ENCODE data around the gene HSD17B10.
"Not testable (repeated sequence)": the region's sequence is repeated elsewhere in the genome, so short reads cannot be mapped to it uniquely, and the experiment has no call there.

The HSD17B10 gene

GRCh38 chrX:53433651-53434639 is at the start of gene HSD17B10:
HSD17B10 (minus strand) TSS chrX:53434370; CDS start chrX:53434345, 25 bp downstream.
- DNase-seq (ENCODE audit: low read depth in 3 of 3, low spot score in 1 of 3): peak; percentile 54 to 69 (median 62)

DNA sequence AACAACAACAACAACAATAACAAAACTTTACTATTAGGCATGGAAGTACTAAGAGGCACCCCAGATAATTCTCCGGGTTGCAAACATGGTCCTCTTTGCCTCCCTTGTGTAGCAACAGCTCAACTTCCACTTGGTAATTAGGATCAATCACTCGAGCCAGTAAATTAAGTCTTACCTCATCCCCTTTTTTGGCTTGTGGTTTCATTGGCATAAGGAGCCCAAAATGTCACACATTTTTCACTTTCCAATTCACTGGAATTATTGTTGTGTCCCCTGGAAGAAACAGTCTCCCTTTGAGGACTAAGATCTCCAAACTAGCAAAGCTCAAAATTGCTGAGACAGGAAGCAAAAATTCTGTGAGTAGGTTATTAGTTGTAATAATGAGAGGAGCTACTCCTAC is 49.2 kb upstream of the HSD17B10 start:
- DNase-seq (ENCODE audit: low read depth in 3 of 3, low spot score in 1 of 3): no peak

DNA sequence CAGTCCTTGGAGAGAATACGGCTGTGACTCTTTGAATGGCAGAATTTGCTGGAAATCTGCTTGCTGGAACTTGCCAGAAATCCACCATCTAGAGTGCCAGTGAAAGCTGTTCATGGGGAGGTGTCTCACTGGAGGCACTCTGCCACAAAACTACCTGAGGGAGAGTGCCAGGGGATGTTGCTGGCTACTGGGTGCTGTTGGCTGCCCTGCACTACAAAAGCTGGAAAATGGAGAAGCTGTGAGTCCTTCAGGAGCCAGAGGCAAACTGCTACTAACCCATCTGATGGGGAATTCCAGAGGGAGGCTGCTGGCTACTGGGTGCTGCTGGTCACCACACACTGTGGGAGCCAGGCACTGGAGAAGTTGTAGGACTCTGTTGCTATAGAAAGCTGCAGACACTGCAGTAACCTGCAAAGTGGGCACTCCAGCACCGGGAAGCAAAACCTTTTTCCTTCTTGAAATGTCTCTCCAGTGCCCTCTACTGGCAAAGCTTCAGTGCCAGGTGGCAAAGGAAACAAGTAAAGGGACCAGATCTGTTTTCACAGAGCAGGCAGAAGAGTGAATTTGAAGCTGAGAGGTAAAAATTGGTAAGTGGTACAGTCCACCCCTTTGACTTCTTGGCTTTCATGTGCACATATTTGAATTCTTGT is 47.8 kb upstream of the HSD17B10 start:
- peak in 1 of 3 donors; percentile 12 for DNase-seq (ENCODE audit: low read depth in 3 of 3, low spot score in 1 of 3)

GRCh38 chrX:53481093-53481492 is 46.9 kb upstream of the HSD17B10 start:
- DNase-seq (ENCODE audit: low read depth in 3 of 3, low spot score in 1 of 3): no peak

GRCh38 chrX:53479301-53479700 is 45.1 kb upstream of the HSD17B10 start:
- DNase-seq (ENCODE audit: low read depth in 3 of 3, low spot score in 1 of 3): no peak

DNA sequence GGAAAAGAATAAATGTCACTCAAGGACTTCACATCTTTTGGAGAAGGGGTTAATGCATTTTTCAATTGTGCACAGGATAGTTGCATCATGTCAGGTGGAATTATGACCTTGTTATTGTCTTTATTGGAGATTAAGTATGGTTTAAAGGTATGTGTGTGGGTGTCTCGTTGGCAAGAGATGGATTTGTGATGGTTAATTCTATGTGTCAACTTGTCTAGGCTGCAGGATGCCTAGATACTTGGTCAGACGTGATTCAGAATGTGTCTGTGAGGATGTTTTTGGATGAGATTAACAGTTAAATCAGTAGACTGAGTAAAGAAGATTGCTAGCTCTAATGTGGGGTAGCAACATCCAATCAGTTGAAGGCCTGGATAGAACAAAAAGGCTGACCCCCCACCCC is 42.2 kb upstream of the HSD17B10 start:
- no peak for DNase-seq (ENCODE audit: low read depth in 3 of 3, low spot score in 1 of 3)

DNA sequence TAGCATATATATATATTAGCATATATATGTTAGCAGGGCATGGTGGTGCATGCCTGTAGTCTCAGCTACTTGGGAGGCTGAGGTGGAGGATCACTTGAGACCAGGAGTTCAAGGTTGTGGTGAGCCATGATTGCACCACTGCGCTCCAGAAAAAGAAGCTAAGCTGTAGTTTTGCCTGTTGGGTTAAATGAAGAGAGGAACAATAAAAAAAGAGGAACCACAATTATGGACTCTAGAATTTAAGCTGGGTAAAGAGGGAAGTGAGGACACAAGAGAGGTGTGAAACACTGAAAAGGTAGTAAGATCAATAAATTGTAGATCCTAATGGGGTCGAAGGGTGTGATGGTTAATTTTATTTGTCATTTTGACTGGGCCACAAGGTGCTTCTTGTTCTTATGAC is 40.5 kb upstream of the HSD17B10 start:
- no peak for DNase-seq (ENCODE audit: low read depth in 3 of 3, low spot score in 1 of 3)

GRCh38 chrX:53471346-53471745 is 37.2 kb upstream of the HSD17B10 start:
- DNase-seq (ENCODE audit: low read depth in 3 of 3, low spot score in 1 of 3): no peak

DNA sequence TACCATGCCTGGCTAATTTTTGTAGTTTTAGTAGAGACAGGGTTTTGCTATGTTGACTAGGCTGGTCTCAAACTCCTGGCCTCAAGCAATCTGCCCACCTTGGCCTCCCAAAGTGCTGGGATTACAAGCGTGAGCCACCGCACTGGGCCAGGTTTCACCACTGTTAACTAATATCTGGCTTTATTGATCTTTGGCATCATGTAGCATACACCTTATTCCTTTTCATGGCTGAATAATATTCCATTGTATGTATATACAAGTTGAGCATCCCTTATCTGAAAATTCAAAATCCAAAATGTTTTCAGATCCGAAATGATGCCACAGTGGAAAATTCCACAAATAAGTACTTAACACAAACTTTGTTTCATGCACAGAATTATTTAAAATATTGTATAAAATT is 34.5 kb upstream of the HSD17B10 start:
- not testable (repeated sequence) for DNase-seq (ENCODE audit: low read depth in 3 of 3, low spot score in 1 of 3)

DNA sequence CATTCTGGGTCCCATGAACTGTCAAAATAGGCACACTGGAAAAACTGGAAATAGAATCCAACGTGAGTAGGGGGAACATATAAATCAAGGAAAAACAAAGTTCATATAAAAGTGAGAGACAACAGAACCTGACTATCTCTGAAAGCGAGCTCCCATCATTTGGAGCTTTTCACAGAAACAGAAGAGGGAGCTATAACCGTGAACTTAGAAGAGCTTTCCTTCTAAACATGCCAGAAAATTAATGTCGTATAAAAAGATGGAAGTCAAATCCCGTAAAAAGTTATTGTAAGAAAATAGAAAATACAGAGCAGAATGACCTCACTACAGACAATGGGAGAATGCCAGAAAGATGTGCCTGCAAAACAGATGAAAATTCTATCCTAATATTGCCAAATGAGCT is 23.9 kb upstream of the HSD17B10 start:
- no peak for DNase-seq (ENCODE audit: low read depth in 3 of 3, low spot score in 1 of 3)

DNA sequence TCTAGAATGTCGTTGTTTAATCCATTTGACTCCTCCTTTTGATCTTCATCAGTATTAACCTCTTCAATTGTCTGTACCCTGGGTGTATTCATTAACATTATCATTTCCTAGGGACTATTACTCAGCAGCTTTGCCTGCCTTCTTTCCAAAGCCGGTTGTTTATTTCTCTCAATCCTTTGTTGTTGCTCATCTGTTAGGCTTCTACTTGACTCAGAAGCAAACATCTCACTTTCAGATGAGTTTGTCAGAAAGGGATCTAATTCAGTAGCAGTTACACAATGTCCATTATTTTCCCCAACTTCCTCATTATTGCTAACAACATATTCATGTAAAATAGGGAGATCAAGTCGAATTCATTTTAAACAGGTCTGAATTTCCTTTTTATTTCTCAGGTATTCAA is 22.1 kb upstream of the HSD17B10 start:
- no peak for DNase-seq (ENCODE audit: low read depth in 3 of 3, low spot score in 1 of 3)

DNA sequence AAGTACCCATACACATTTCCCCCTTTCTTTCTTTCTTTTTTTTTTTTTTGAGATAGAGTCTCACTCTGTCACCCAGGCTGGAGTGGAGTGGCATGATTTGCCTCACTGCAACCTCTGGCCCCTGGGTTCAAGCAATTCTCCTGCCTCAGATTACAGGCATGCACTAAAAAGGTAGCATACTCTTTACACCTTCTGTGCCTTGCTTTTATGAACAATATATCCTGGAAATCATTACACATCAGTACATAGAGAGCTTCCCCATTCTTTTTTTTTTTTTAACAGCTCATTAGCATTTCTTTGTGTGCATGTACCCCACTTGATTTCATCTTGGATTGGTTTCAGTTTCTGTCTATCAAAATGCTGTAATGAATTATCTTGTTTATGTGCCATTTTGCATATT is 18.6 kb upstream of the HSD17B10 start:
- no peak for DNase-seq (ENCODE audit: low read depth in 3 of 3, low spot score in 1 of 3)

DNA sequence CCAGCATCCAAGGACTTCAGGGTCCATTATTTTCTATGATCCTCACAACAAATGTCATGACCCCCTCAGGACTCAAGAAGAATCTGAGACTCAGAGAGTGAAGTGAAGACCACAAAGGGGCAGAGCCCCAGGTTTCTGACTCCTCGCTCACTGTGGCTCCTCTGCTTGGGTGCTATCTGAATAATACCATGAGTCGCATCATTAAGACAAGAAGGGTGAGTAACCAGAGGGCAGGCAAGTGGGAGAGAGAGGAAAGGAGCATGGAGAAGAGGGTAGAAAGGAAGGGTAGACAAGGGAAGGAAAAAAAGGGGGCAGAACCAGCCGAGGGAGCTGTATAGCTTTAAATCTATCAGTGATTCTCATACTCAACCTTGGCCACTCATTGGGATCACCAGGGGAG is 15.5 kb upstream of the HSD17B10 start:
- no peak for DNase-seq (ENCODE audit: low read depth in 3 of 3, low spot score in 1 of 3)

DNA sequence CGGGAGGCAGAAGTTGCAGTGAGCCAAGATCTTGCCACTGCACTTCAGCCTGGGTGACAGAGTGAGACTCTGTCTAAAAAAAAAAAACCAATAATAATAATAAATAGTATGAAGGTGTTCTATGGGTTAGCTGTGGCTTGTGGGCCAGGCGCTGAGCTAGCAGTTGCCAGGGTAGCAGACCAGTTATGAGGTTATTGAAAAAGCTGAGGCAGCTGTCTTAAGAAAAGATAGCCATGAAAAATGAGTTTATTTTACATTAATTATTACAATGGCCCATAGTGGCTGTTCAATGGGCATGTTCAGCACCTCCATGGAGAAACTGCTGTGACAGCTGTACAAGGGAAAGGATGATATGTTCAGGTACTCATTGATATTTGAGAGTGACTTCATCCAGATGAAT is 13.3 kb upstream of the HSD17B10 start:
- no peak for DNase-seq (ENCODE audit: low read depth in 3 of 3, low spot score in 1 of 3)

GRCh38 chrX:53445977-53446376 is 11.8 kb upstream of the HSD17B10 start:
- DNase-seq (ENCODE audit: low read depth in 3 of 3, low spot score in 1 of 3): peak in 1 of 3 donors; percentile 20

- no peak for DNase-seq (ENCODE audit: low read depth in 3 of 3, low spot score in 1 of 3)
These were observed 8.1 kb upstream of the HSD17B10 start for GRCh38 chrX:53442322-53442631.

- peak; percentile 42 to 59 (median 52) for DNase-seq (ENCODE audit: low read depth in 3 of 3, low spot score in 1 of 3)
These were observed 7.6 kb upstream of the HSD17B10 start for GRCh38 chrX:53441531-53442321.

- DNase-seq (ENCODE audit: low read depth in 3 of 3, low spot score in 1 of 3): peak in 1 of 3 donors; percentile 1
These were observed 6.7 kb upstream of the HSD17B10 start for GRCh38 chrX:53440621-53441517.

GRCh38 chrX:53440101-53440500 is 5.9 kb upstream of the HSD17B10 start:
- no peak for DNase-seq (ENCODE audit: low read depth in 3 of 3, low spot score in 1 of 3)

GRCh38 chrX:53438832-53439230 is 4.7 kb upstream of the HSD17B10 start:
- no peak for DNase-seq (ENCODE audit: low read depth in 3 of 3, low spot score in 1 of 3)

Data from stimulated activated CD4-positive, alpha-beta T cell treated with anti-CD3 and anti-CD28 coated beads, TNF-alpha, amount 100 ng/mL, for 1 hour (primary cell).